GM23338 (cell line): ENCODE data around the gene CFAP47. TPM values are rescaled to one million over a fixed set of nuclear protein-coding genes. Genes with fewer than 3 reads are reported as not detected.

Experiments
- ATAC-seq: fragments of 200-7000 bp; cut with Tn5 transposase; 3 replicates; pipeline ENCODE4 v1.9.1; 2020
- DNase-seq: peaks from one replicate; pipeline ENCODE4 v3.0.0-alpha.2; 2015; ENCODE audit warnings: low spot score
- H2AFZ ChIP-seq: fragments of 200-600 bp; sonication (generic); 2 replicates; pipeline ENCODE4 v1.8.0; 2016; ENCODE audit warnings: antibody characterized with exemption, mild to moderate bottlenecking, moderate library complexity
- H3F3A ChIP-seq: fragments of 200-600 bp; sonication (generic); replicated peaks from 2 replicates; pipeline ENCODE4 v1.8.0; 2017; ENCODE audit warnings: antibody characterized with exemption, mixed run types, low read depth
- H3K27ac ChIP-seq: fragments of 200-600 bp; sonication (generic); 2 replicates; pipeline ENCODE4 v1.6.1; 2016; ENCODE audit warnings: low read depth
- H3K27me3 ChIP-seq: fragments of 200-600 bp; sonication (generic); 2 replicates; pipeline ENCODE4 v1.8.0; 2016; ENCODE audit warnings: mild to moderate bottlenecking, mixed run types, moderate library complexity; ENCODE audit not compliant: insufficient read depth
- H3K36me3 ChIP-seq: fragments of 200-600 bp; sonication (generic); 2 replicates; pipeline ENCODE4 v1.8.0; 2016; ENCODE audit warnings: mild to moderate bottlenecking; ENCODE audit not compliant: insufficient read depth
- H3K4me1 ChIP-seq: fragments of 200-600 bp; sonication (generic); 2 replicates; pipeline ENCODE4 v1.8.0; 2016; ENCODE audit warnings: mild to moderate bottlenecking, moderate library complexity; ENCODE audit not compliant: insufficient read depth
- H3K4me2 ChIP-seq: fragments of 200-600 bp; sonication (generic); 2 replicates; pipeline ENCODE4 v1.7.1; 2017; ENCODE audit warnings: mixed run types
- H3K4me3 ChIP-seq: fragments of 200-600 bp; sonication (generic); 2 replicates; pipeline ENCODE4 v1.6.1; 2016; ENCODE audit warnings: mixed run types
- H3K79me2 ChIP-seq: fragments of 200-600 bp; sonication (generic); replicated peaks from 2 replicates; pipeline ENCODE4 v1.8.0; 2017; ENCODE audit warnings: mild to moderate bottlenecking; ENCODE audit not compliant: insufficient read depth
- H3K9me2 ChIP-seq: fragments of 200-600 bp; sonication (generic); 2 replicates; pipeline ENCODE4 v1.8.0; 2017; ENCODE audit not compliant: insufficient read depth
- H4K20me1 ChIP-seq: fragments of 200-600 bp; sonication (generic); replicated peaks from 2 replicates; pipeline ENCODE4 v1.8.0; 2017; ENCODE audit warnings: mild to moderate bottlenecking; ENCODE audit not compliant: insufficient read depth
- H3K27ac Mint-ChIP-seq: 2 replicates; pipeline ENCODE4 v1.8.0; 2020; ENCODE audit warnings: inconsistent platforms, mild to moderate bottlenecking, moderate library complexity, mixed read lengths
- H3K27me3 Mint-ChIP-seq: 3 replicates; pipeline ENCODE4 v1.8.0; 2022; ENCODE audit warnings: low read depth, mild to moderate bottlenecking, moderate library complexity, mixed read lengths, inconsistent platforms; ENCODE audit not compliant: insufficient read depth, poor library complexity
- H3K36me3 Mint-ChIP-seq: 3 replicates; pipeline ENCODE4 v1.8.0; 2021; ENCODE audit warnings: low read depth, mild to moderate bottlenecking, inconsistent platforms, moderate library complexity, mixed read lengths
- H3K4me1 Mint-ChIP-seq: 3 replicates; pipeline ENCODE4 v1.8.0; 2020; ENCODE audit warnings: mild to moderate bottlenecking, inconsistent platforms, mixed read lengths
- H3K4me3 Mint-ChIP-seq: 3 replicates; pipeline ENCODE4 v1.8.0; 2021; ENCODE audit warnings: moderate library complexity, mild to moderate bottlenecking, inconsistent platforms, mixed read lengths
- H3K9me3 Mint-ChIP-seq: 3 replicates; pipeline ENCODE4 v1.8.0; 2020; ENCODE audit warnings: moderate library complexity, mild to moderate bottlenecking, inconsistent platforms, mixed read lengths
- CREB1 ChIP-seq: fragments of 250-450 bp; sonication (Bioruptor Pico); IDR thresholded peaks from 2 replicates; pipeline ENCODE4 v1.5.0; 2020; ENCODE audit warnings: low read depth, mild to moderate bottlenecking, moderate library complexity
- NANOG ChIP-seq: IDR thresholded peaks from 2 replicates; pipeline ENCODE4 v1.6.1; 2016; ENCODE audit warnings: antibody characterized with exemption, borderline replicate concordance
- POLR2AphosphoS5 ChIP-seq: IDR thresholded peaks from 2 replicates; pipeline ENCODE4 v1.6.1; 2016; ENCODE audit warnings: antibody characterized with exemption, low read depth
- STAT1 ChIP-seq: IDR thresholded peaks from one replicate; pipeline ENCODE4 v1.6.1; 2016; ENCODE audit warnings: antibody characterized with exemption; ENCODE audit not compliant: unreplicated experiment
- ZNF114 ChIP-seq: fragments of 250-450 bp; sonication (Bioruptor Pico); IDR thresholded peaks from 2 replicates; pipeline ENCODE4 v1.5.0; 2020; ENCODE audit warnings: mild to moderate bottlenecking, moderate library complexity
- ZNF331 ChIP-seq: fragments of 250-450 bp; sonication (Bioruptor Pico); IDR thresholded peaks from 2 replicates; pipeline ENCODE4 v1.5.0; 2020; ENCODE audit warnings: low read depth, mild to moderate bottlenecking, moderate library complexity
- polyA plus RNA-seq: library from polyadenylated mRNA; unstranded; fragments of >200 nt; fragmentation: Nextera tagmentation; extraction: Ambion mirVana; gene quantifications from 2 replicates; pipeline ENCODE4 v1.2.1, GENCODE V29; 2016
- total RNA-seq: library from RNA; depleted of rRNA; stranded (reverse); fragments of >200 nt; shearing (Covaris generic); gene quantifications from 2 replicates; pipeline ENCODE4 v1.2.3, GENCODE V29; 2014
- TF ChIP-seq, protein P1 (sequence below): fragments of 250-450 bp; sonication (Bioruptor Pico); IDR thresholded peaks from 2 replicates; pipeline ENCODE4 v1.5.0; 2020; ENCODE audit warnings: mild to moderate bottlenecking, moderate library complexity
- TF ChIP-seq, protein P2 (sequence below), 2 experiments: fragments of 200-600 bp in 1 of 2; sonication (generic) in 1 of 2; conservative IDR thresholded peaks; 2 replicates each; pipeline versions ENCODE4 v1.5.1 to v1.6.1; 2016 to 2017; ENCODE audit warnings: antibody characterized with exemption in 2 of 2, low read depth in 2 of 2, mild to moderate bottlenecking in 2 of 2, moderate library complexity in 1 of 2
- TF ChIP-seq, protein P3 (sequence below): IDR thresholded peaks from 2 replicates; pipeline ENCODE4 v1.6.1; 2016; ENCODE audit warnings: antibody characterized with exemption
- TF ChIP-seq, protein P4 (sequence below): IDR thresholded peaks from one replicate; pipeline ENCODE4 v1.6.1; 2018; ENCODE audit warnings: antibody characterized with exemption; ENCODE audit not compliant: unreplicated experiment

The CFAP47 gene
- total and polyA plus RNA-seq, 2 experiments from 2014 or later: not detected

DNA sequence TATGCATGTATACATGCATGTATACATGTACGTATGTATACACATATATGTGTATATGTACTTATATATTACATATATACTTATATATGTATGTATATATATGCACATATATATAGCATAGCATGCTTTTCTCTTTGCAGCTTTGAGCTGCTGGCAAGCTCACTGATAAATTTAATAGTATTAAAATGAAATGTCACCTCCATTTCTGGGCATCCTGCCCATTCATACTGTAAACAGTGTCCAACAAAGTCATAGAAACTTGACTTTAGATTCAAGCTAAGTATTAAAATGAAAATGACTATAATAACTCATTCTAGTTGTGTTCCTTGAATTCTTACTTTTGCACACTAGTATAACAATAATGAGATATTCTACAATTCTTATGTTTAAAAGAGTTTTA lies 163.7 kb downstream of the CFAP47 start (continued):
- TF ChIP-seq, protein P1, sequence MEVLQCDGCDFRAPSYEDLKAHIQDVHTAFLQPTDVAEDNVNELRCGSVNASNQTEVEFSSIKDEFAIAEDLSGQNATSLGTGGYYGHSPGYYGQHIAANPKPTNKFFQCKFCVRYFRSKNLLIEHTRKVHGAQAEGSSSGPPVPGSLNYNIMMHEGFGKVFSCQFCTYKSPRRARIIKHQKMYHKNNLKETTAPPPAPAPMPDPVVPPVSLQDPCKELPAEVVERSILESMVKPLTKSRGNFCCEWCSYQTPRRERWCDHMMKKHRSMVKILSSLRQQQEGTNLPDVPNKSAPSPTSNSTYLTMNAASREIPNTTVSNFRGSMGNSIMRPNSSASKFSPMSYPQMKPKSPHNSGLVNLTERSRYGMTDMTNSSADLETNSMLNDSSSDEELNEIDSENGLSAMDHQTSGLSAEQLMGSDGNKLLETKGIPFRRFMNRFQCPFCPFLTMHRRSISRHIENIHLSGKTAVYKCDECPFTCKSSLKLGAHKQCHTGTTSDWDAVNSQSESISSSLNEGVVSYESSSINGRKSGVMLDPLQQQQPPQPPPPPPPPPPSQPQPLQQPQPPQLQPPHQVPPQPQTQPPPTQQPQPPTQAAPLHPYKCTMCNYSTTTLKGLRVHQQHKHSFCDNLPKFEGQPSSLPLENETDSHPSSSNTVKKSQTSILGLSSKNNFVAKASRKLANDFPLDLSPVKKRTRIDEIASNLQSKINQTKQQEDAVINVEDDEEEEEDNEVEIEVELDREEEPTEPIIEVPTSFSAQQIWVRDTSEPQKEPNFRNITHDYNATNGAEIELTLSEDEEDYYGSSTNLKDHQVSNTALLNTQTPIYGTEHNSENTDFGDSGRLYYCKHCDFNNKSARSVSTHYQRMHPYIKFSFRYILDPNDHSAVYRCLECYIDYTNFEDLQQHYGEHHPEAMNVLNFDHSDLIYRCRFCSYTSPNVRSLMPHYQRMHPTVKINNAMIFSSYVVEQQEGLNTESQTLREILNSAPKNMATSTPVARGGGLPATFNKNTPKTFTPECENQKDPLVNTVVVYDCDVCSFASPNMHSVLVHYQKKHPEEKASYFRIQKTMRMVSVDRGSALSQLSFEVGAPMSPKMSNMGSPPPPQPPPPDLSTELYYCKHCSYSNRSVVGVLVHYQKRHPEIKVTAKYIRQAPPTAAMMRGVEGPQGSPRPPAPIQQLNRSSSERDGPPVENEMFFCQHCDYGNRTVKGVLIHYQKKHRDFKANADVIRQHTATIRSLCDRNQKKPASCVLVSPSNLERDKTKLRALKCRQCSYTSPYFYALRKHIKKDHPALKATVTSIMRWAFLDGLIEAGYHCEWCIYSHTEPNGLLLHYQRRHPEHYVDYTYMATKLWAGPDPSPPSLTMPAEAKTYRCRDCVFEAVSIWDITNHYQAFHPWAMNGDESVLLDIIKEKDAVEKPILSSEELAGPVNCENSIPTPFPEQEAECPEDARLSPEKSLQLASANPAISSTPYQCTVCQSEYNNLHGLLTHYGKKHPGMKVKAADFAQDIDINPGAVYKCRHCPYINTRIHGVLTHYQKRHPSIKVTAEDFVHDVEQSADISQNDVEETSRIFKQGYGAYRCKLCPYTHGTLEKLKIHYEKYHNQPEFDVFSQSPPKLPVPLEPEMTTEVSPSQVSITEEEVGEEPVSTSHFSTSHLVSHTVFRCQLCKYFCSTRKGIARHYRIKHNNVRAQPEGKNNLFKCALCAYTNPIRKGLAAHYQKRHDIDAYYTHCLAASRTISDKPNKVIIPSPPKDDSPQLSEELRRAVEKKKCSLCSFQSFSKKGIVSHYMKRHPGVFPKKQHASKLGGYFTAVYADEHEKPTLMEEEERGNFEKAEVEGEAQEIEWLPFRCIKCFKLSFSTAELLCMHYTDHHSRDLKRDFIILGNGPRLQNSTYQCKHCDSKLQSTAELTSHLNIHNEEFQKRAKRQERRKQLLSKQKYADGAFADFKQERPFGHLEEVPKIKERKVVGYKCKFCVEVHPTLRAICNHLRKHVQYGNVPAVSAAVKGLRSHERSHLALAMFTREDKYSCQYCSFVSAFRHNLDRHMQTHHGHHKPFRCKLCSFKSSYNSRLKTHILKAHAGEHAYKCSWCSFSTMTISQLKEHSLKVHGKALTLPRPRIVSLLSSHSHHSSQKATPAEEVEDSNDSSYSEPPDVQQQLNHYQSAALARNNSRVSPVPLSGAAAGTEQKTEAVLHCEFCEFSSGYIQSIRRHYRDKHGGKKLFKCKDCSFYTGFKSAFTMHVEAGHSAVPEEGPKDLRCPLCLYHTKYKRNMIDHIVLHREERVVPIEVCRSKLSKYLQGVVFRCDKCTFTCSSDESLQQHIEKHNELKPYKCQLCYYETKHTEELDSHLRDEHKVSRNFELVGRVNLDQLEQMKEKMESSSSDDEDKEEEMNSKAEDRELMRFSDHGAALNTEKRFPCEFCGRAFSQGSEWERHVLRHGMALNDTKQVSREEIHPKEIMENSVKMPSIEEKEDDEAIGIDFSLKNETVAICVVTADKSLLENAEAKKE (CRISPR knock-in tag): no peak
- TF ChIP-seq, protein P2, sequence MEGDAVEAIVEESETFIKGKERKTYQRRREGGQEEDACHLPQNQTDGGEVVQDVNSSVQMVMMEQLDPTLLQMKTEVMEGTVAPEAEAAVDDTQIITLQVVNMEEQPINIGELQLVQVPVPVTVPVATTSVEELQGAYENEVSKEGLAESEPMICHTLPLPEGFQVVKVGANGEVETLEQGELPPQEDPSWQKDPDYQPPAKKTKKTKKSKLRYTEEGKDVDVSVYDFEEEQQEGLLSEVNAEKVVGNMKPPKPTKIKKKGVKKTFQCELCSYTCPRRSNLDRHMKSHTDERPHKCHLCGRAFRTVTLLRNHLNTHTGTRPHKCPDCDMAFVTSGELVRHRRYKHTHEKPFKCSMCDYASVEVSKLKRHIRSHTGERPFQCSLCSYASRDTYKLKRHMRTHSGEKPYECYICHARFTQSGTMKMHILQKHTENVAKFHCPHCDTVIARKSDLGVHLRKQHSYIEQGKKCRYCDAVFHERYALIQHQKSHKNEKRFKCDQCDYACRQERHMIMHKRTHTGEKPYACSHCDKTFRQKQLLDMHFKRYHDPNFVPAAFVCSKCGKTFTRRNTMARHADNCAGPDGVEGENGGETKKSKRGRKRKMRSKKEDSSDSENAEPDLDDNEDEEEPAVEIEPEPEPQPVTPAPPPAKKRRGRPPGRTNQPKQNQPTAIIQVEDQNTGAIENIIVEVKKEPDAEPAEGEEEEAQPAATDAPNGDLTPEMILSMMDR (conservative IDR thresholded peaks at IDR 0.05; ENCODE audit: low read depth in 2 of 2): no peak

DNA sequence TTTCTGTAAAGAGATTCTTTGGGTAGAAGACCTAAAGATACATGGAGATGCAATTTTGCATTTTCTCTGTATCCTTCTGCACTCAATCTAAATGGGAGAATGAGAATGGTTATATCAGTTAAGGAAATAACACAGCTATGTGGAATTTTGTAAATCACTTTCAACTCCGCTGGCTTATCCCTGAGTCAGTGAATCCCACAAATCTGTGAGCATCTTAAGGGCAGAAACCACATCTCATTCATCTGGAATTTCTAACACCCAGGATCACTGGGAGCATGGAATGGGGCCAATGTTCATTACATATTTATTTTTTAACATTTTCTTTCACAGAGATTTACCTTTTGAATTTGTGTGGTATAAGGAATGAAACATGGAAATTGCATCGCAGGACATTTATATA lies 167.8 kb downstream of the CFAP47 start:
- H3K27ac ChIP-seq: no peak overlapping the region
- Mint-ChIP-seq H3K9me3 (no peaks in the 10 kb centered on the region), H3K4me1 (no peaks in the 10 kb centered on the region), H3K27me3 (no peaks in the 10 kb centered on the region), H3K36me3 (no peaks in the 10 kb centered on the region), H3K4me3 (no peak overlapping the region), H3K27ac (no peak overlapping the region)
- H3K4me1 ChIP-seq: no peaks in the 10 kb centered on the region
- H3K27me3 ChIP-seq: no peaks in the 10 kb centered on the region
- DNase-seq: no peak
- no peak for ATAC-seq
- H3K4me2 ChIP-seq: no peak overlapping the region
- no peak overlapping the region for H2AFZ ChIP-seq
- H3K36me3 ChIP-seq: no peaks in the 10 kb centered on the region
- H4K20me1 ChIP-seq: no peaks in the 10 kb centered on the region
- no peaks in the 10 kb centered on the region for H3K79me2 ChIP-seq
- H3K4me3 ChIP-seq: no peak overlapping the region
- H3K9me2 ChIP-seq: no peaks in the 10 kb centered on the region
- TF ChIP-seq ZNF114 (no peak), POLR2AphosphoS5 (no peak), NANOG (no peak), STAT1 (no peak), CREB1 (no peak), ZNF331 (CRISPR knock-in tag) (no peak)
- TF ChIP-seq, protein P3, sequence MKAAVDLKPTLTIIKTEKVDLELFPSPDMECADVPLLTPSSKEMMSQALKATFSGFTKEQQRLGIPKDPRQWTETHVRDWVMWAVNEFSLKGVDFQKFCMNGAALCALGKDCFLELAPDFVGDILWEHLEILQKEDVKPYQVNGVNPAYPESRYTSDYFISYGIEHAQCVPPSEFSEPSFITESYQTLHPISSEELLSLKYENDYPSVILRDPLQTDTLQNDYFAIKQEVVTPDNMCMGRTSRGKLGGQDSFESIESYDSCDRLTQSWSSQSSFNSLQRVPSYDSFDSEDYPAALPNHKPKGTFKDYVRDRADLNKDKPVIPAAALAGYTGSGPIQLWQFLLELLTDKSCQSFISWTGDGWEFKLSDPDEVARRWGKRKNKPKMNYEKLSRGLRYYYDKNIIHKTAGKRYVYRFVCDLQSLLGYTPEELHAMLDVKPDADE: no peak
- TF ChIP-seq, protein P4, sequence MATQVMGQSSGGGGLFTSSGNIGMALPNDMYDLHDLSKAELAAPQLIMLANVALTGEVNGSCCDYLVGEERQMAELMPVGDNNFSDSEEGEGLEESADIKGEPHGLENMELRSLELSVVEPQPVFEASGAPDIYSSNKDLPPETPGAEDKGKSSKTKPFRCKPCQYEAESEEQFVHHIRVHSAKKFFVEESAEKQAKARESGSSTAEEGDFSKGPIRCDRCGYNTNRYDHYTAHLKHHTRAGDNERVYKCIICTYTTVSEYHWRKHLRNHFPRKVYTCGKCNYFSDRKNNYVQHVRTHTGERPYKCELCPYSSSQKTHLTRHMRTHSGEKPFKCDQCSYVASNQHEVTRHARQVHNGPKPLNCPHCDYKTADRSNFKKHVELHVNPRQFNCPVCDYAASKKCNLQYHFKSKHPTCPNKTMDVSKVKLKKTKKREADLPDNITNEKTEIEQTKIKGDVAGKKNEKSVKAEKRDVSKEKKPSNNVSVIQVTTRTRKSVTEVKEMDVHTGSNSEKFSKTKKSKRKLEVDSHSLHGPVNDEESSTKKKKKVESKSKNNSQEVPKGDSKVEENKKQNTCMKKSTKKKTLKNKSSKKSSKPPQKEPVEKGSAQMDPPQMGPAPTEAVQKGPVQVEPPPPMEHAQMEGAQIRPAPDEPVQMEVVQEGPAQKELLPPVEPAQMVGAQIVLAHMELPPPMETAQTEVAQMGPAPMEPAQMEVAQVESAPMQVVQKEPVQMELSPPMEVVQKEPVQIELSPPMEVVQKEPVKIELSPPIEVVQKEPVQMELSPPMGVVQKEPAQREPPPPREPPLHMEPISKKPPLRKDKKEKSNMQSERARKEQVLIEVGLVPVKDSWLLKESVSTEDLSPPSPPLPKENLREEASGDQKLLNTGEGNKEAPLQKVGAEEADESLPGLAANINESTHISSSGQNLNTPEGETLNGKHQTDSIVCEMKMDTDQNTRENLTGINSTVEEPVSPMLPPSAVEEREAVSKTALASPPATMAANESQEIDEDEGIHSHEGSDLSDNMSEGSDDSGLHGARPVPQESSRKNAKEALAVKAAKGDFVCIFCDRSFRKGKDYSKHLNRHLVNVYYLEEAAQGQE: no peak
- TF ChIP-seq, protein P2 (conservative IDR thresholded peaks at IDR 0.05; ENCODE audit: low read depth in 2 of 2): no peak
- no peaks in the 10 kb centered on the region for H3F3A ChIP-seq
